GM18868 (cell line): ENCODE measurements around the gene PIM3.

Experiments
- ATAC-seq: cut with Tn5 transposase; IDR thresholded peaks from one replicate; pipeline ENCODE4 v1.9.1; 2021; ENCODE audit warnings: mild to moderate bottlenecking, moderate library complexity; ENCODE audit not compliant: unreplicated experiment

Gene PIM3

GRCh38 chr22:49954354-49954753, 6.2 kb upstream of the PIM3 start:
- ATAC-seq, result no peak

DNA sequence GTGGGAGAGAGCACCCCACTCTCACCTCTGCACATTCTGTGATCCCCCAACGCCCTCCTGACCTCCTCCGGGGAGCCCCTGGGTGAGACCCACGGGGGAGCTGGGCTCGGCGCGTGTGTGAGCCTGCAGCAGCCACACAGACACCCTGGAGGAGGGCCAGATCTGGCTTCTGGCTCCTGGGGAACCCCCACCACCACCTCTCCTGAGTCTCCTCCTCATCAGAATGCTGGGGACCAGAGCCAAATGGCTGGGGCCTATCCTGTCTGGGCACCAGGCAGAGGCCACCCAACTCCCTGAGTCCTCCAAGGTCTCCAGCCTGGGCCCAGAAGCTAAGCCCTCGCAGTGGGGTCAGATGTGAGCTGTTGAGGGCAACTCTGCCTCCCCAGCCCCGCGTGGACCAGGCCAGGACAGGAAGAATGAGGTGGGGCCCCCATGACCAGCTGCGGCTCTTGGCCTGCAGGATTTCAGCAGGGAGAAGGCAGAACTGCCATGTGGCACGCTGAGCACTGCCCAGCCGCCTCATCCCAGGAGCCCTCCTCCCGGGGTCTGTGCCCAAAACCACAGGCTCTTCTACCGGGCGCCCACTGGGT, 5.5 kb upstream of the PIM3 start:
- no peak for ATAC-seq

DNA sequence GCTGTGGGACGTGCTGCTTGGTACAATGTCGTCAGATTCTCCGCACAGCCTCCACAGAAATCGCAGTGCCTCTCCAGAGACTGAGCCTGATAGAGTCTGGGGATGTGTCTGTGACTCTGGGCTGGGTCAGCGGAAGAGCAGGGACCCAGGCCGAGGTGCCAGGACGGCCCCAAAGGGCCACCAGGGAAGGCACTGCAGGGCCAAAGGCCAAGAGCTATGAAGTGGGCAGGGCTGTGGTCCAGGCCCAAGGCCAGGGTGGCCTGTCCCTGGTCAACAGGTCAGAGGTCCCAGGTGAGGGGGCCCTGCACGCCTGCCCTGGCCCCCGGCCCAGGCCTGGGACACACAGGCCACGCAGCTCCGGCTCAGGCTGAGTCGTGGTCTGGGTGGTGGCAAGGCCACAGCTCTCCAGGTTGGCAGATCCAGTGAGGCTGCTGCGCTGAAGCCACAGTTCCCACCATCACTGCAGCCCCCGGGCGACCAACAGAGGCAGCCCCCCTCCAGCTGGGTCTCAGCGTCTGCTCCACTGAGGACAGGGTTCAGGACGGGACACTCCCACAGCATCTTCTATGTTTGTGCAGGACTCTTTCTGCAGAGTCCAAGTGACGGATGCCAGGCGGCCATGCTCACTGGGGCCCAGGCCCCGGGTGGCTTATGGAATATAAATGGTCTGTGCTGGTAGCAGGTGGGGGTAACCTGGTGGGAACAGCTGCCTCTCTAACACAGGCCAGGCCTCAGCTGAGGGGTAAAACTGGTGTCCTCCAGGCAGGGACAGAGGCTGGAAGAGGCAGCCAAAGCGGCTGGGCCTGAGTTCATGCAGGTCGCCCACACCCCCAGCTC, 4.8 kb upstream of the PIM3 start:
- ATAC-seq, result no peak

- no peak for ATAC-seq
Observed at GRCh38 chr22:49956418-49956770, 4.2 kb upstream of the PIM3 start.

- ATAC-seq, result no peak
Observed at GRCh38 chr22:49956914-49957825, 3.4 kb upstream of the PIM3 start.

DNA sequence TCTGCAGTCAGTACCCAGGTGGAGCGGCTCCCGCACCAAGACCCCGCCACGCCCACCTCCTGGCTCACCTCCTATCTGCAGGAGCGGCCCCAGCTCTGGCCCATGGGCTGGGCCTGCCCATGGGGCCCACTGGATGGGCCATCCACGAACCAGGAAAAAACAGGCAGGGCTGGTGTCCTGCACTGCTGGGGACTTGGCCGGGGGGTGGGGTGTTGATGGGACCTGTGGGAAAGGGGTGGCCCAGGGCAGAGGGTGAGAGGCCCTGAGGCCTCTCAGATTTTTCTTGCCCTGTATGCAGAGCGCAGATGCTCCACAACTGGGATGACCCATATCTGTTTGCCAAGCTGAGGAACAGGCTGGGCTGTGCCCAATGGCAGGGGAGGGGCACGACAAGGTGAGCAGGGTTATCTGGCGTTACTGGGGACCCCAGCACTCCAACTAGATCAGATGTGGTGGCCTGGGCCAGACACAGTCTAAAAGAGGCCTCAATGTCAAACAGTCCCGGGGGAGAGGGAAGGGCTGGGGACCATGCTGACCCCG, 2.7 kb upstream of the PIM3 start:
- ATAC-seq, result no peak

GRCh38 chr22:49958366-49958921, 2.1 kb upstream of the PIM3 start:
- no peak for ATAC-seq

GRCh38 chr22:49958931-49959781, 1.4 kb upstream of the PIM3 start:
- no peak for ATAC-seq

DNA sequence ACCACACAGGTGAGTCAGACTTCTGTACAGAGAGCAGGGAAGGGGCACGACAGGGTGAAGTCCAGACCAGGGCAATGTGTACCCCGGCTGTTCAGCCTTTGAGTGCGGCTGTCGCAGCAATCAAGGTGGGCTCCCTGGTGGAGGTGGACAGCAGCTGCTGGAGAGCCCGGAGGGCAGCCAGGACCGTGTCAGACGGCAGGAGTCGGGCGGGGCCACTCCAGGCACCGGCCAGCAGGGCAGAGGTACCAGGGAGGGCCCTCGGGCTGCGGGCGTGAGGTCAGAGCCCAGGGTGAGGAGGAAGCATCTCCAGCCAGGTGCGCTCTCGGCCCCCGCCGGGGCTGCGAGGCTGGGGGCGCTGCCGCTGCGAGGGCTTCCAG, 802 bp upstream of the PIM3 start:
- no peak for ATAC-seq

GRCh38 chr22:49961005-49961600, 531 bp downstream of the PIM3 start:
- no peak for ATAC-seq

DNA sequence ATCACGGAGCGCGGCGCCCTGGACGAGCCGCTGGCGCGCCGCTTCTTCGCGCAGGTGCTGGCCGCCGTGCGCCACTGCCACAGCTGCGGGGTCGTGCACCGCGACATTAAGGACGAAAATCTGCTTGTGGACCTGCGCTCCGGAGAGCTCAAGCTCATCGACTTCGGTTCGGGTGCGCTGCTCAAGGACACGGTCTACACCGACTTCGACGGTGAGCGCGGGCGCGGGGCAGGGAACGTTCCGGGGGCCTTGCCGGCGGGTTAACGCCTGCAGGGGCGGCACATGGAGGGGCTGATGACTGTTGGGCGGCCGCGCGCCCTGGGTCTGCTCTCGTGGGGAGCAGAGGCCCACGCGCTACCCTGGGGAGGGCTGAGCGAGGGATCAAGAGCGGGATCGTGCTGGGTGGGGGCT, 1.0 kb downstream of the PIM3 start:
- no peak for ATAC-seq

DNA sequence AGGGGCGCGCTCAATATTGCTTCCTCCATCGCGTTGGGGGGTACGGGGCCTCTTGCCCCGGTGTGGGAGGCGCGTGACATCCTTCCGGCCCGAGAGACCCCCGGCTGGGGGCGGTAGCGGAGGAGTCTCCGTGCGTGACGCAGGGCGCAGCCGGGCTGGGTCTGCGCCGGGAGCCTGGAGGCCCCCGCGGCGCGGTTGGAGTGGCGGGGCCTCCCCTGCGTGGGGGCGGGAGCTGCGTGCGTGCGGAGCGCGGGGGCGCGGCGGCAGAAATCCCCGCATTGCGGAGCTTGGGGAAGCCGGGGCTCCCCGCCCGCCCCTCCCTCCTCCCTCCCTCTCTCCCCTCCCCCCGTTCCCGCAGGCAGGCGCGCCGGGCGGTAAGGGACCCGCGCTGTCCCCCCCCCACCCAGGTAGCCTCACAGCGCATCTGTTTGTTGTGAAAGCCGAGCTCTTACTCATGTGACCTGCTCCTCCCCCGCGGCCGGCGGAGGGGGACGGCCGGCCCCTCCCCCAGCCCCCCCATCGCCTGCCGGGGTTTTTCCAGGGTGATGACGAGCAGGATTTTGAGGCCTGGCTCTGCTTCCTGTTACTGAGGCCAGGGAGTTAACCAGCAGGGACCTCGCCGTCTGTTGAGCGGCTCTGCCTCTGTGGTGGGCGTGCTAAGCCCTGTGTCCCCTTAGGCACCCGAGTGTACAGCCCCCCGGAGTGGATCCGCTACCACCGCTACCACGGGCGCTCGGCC, 1.6 kb downstream of the PIM3 start:
- ATAC-seq, result peak; percentile 23

DNA sequence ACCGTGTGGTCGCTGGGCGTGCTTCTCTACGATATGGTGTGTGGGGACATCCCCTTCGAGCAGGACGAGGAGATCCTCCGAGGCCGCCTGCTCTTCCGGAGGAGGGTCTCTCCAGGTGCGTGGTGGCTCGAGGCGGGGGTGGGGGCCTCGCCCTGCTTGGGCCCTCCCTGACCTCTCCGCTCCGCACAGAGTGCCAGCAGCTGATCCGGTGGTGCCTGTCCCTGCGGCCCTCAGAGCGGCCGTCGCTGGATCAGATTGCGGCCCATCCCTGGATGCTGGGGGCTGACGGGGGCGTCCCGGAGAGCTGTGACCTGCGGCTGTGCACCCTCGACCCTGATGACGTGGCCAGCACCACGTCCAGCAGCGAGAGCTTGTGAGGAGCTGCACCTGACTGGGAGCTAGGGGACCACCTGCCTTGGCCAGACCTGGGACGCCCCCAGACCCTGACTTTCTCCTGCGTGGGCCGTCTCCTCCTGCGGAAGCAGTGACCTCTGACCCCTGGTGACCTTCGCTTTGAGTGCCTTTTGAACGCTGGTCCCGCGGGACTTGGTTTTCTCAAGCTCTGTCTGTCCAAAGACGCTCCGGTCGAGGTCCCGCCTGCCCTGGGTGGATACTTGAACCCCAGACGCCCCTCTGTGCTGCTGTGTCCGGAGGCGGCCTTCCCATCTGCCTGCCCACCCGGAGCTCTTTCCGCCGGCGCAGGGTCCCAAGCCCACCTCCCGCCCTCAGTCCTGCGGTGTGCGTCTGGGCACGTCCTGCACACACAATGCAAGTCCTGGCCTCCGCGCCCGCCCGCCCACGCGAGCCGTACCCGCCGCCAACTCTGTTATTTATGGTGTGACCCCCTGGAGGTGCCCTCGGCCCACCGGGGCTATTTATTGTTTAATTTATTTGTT, 2.4 kb downstream of the PIM3 start:
- ATAC-seq, result peak; percentile 11

GRCh38 chr22:49963647-49964026, 3.1 kb downstream of the PIM3 start:
- ATAC-seq, result no peak

- no peak for ATAC-seq
Observed at GRCh38 chr22:49964136-49965090, 3.8 kb downstream of the PIM3 start.

DNA sequence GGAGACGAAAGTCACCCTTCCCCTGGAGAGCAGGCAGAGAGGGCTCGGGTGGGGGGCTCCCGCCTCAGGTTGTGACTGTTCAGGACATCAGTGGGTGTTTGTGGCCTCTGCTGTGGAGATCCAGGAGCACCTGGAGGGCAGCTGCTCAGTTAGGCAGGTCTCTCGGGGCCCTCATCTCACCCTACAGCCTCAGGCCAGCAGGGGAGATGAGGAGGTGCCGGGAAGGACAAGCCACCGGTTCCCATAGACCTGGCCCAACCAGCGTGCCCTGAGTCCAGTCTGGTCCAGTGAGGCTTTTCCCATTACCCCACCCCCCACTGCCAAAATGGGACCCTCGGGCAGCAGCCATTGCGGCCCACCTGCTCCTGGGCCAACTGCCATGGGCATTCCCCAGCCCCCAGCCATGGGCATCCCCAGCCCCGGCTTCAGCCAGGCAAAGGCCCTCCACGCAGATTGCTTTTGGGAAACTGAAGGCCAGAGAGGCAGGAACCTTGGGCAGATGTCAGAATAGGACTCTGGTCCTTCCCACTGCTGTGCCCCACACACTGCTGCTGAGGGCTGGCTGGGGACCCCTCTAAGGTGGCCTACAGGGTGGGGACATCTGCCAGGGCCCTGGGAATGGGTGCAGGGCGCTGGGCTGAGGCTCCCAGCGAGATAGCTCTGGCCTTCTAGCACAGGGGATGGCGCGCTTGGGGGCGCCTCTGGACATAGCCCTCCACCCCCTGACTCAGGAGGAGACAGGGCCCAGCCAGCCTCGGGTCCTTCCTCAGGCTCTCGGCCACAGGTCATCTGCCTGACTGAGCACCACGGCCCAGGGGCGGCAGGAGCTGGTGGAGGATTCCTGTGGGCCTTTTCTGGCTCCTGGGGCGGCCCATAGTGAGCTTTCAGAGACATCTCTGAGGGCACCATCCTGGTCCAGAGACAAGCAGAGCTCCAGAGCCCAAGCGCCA, 4.8 kb downstream of the PIM3 start:
- no peak for ATAC-seq
